Loucy (cell line): Measurements from ENCODE around the gene MRPS35.
A peak's percentile ranks its signal among the peaks of the same experiment; 100 is the strongest.

Source experiments
- H2AFZ ChIP-seq: fragments of 200-600 bp; sonication (generic); 2 replicates; pipeline ENCODE4 v1.6.0; 2016; ENCODE audit warnings: antibody characterized with exemption, mild to moderate bottlenecking, low read length, moderate library complexity
- H3F3A ChIP-seq: fragments of 200-600 bp; 2 replicates; pipeline ENCODE4 v1.6.0; 2016; ENCODE audit warnings: antibody characterized with exemption, low read depth, mild to moderate bottlenecking
- H3K27me3 ChIP-seq: fragments of 200-600 bp; sonication (generic); 2 replicates; pipeline ENCODE4 v1.6.1; 2014; ENCODE audit warnings: low read length, mild to moderate bottlenecking; ENCODE audit not compliant: insufficient read depth, poor library complexity, severe bottlenecking
- H3K36me3 ChIP-seq: fragments of 200-600 bp; sonication (generic); 2 replicates; pipeline ENCODE4 v1.6.1; 2016; ENCODE audit warnings: low read length; ENCODE audit not compliant: insufficient read depth
- H3K4me1 ChIP-seq: fragments of 200-600 bp; sonication (generic); 2 replicates; pipeline ENCODE4 v1.5.1; 2014; ENCODE audit warnings: low read length, mild to moderate bottlenecking; ENCODE audit not compliant: insufficient read depth, poor library complexity, severe bottlenecking
- H3K4me2 ChIP-seq: fragments of 200-600 bp; sonication (generic); 2 replicates; pipeline ENCODE4 v1.6.0; 2014; ENCODE audit warnings: antibody characterized with exemption, low read length, low read depth, mild to moderate bottlenecking; ENCODE audit not compliant: poor library complexity, severe bottlenecking
- H3K4me3 ChIP-seq: fragments of 200-600 bp; sonication (generic); 2 replicates; pipeline ENCODE4 v1.5.1; 2014; ENCODE audit warnings: low read length, mild to moderate bottlenecking, mixed read lengths; ENCODE audit not compliant: poor library complexity, severe bottlenecking
- H3K79me2 ChIP-seq: fragments of 200-600 bp; sonication (generic); 2 replicates; pipeline ENCODE4 v1.6.1; 2014; ENCODE audit warnings: low read length; ENCODE audit not compliant: insufficient read depth
- H3K9ac ChIP-seq: fragments of 200-600 bp; sonication (generic); 2 replicates; pipeline ENCODE4 v1.6.0; 2014; ENCODE audit warnings: mild to moderate bottlenecking, low read depth, low read length, moderate library complexity; ENCODE audit not compliant: poor library complexity, severe bottlenecking
- H3K9me2 ChIP-seq: fragments of 200-600 bp; sonication (generic); replicated peaks from 2 replicates; pipeline ENCODE4 v1.6.1; 2016; ENCODE audit warnings: low read depth, low read length, mixed read lengths
- H3K9me3 ChIP-seq: fragments of 200-600 bp; sonication (generic); 2 replicates; pipeline ENCODE4 v1.6.1; 2014; ENCODE audit warnings: mild to moderate bottlenecking, antibody characterized with exemption, low read length, low read depth; ENCODE audit not compliant: insufficient read depth
- H4K20me1 ChIP-seq: fragments of 200-600 bp; sonication (generic); 2 replicates; pipeline ENCODE4 v1.6.0; 2014; ENCODE audit warnings: antibody characterized with exemption, low read length, mild to moderate bottlenecking; ENCODE audit not compliant: insufficient read depth, poor library complexity, severe bottlenecking
- CTCF ChIP-seq: fragments of 200-600 bp; sonication (generic); conservative IDR thresholded peaks from 2 replicates; pipeline ENCODE4 v1.5.1; 2014; ENCODE audit warnings: mild to moderate bottlenecking, antibody characterized with exemption, low read length
- EZH2phosphoT487 ChIP-seq: fragments of 200-600 bp; IDR thresholded peaks from 2 replicates; pipeline ENCODE4 v1.6.1; 2018; ENCODE audit warnings: antibody characterized with exemption, mild to moderate bottlenecking, moderate library complexity, borderline replicate concordance

Gene MRPS35

GRCh38 chr12:27709212-27709931 is 1.3 kb upstream of the MRPS35 start:
- Histone ChIP-seq H3K4me2 (peak overlapping the region; percentile 73), H3K79me2 (peaks cover 38% of the 10 kb centered on the region), H3K36me3 (no peaks in the 10 kb centered on the region), H3K9ac (no peak overlapping the region), H2AFZ (no peak overlapping the region; the same call in 1 of the 2 replicates), H3K4me3 (no peak overlapping the region), H3K27me3 (no peaks in the 10 kb centered on the region), H3F3A (no peaks in the 10 kb centered on the region), H4K20me1 (peaks cover 16% of the 10 kb centered on the region), H3K4me1 (peaks cover 24% of the 10 kb centered on the region), H3K9me2 (no peaks in the 10 kb centered on the region), H3K9me3 (no peaks in the 10 kb centered on the region)
- TF ChIP-seq EZH2phosphoT487 (no peak), CTCF (no peak)

GRCh38 chr12:27709932-27710591 is 570 bp upstream of the MRPS35 start:
- Histone ChIP-seq H3K9me2 (no peaks in the 10 kb centered on the region), H3K4me1 (peaks cover 29% of the 10 kb centered on the region), H3F3A (no peaks in the 10 kb centered on the region), H3K4me2 (peak overlapping the region; percentile 73), H3K36me3 (no peaks in the 10 kb centered on the region), H2AFZ (peak overlapping the region; percentile 89), H4K20me1 (peaks cover 16% of the 10 kb centered on the region), H3K9ac (peak overlapping the region; percentile 77), H3K4me3 (peak overlapping the region; percentile 87), H3K9me3 (no peaks in the 10 kb centered on the region), H3K79me2 (peaks cover 41% of the 10 kb centered on the region), H3K27me3 (no peaks in the 10 kb centered on the region)
- TF ChIP-seq CTCF: no peak
- no peak for TF ChIP-seq EZH2phosphoT487

- H3K4me1 ChIP-seq: peaks cover 29% of the 10 kb centered on the region
- H2AFZ ChIP-seq: peak overlapping the region; percentile 89
- peaks cover 2% of the 10 kb centered on the region; the same call in 1 of the 2 replicates for H3K36me3 ChIP-seq
- no peaks in the 10 kb centered on the region for H3K9me3 ChIP-seq
- H3K79me2 ChIP-seq: peaks cover 41% of the 10 kb centered on the region
- peaks cover 16% of the 10 kb centered on the region for H4K20me1 ChIP-seq
- no peaks in the 10 kb centered on the region for H3K9me2 ChIP-seq
- no peaks in the 10 kb centered on the region for H3K27me3 ChIP-seq
- no peaks in the 10 kb centered on the region for H3F3A ChIP-seq
- peak overlapping the region; percentile 77 for H3K9ac ChIP-seq
- TF ChIP-seq CTCF: no peak
- H3K4me3 ChIP-seq: peak overlapping the region; percentile 87
- peak overlapping the region; percentile 73 for H3K4me2 ChIP-seq
Measured at GRCh38 chr12:27711317-27711682, 668 bp downstream of the MRPS35 start.
